Measurements from ENCODE around the gene DUT.

DNA sequence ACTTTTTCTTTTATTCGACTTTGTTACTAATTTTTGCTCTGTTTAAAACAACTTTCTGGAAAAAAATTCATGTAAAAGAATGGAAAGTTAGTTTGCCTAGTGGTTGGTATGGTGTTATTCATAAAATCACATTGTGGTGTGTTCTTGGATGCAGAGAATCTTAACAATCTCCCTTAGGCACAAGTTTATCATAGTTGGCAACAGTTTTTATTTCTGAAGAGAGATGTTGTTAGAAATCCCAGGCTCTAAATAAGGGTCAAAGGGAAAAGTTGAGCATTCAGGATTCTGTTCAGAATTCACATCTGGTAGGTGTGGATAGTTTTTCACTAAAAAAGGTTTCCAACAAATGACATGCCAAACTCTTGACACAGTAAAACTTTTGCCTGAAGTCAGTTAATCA is 6.4 kb downstream of the DUT start:
- TF ChIP-seq CTCF (conservative IDR thresholded peaks at IDR 0.05) = no peak
- TF ChIP-seq ZFX (IDR thresholded peaks at IDR 0.05) = no peak

Data from C4-2B (cell line).